ENCODE results near the gene INPP5D. TPM values are rescaled to one million over a fixed set of nuclear protein-coding genes. Genes with fewer than 3 reads are reported as not detected.
A peak's percentile ranks its signal among the peaks of the same experiment; 100 is the strongest.

Gene INPP5D
- total and polyA plus RNA-seq, 2 donors (not counting 1 experiment from before 2014, with no cell fraction given), result 152 to 444 TPM

- H3K36me3 ChIP-seq (replicated peaks in 1 of 2; ENCODE audit: control extremely low read depth in 1 of 2, control insufficient read depth in 1 of 2, extremely low read depth in 1 of 2, insufficient read depth in 2 of 2, low read length in 1 of 2), result peaks cover 0 to 65% of the 10 kb centered on the region in 2 experiments
- peak overlapping the region in 2 of 5 experiments; percentile 8 to 48 for H3K4me3 ChIP-seq (ENCODE audit: control extremely low read depth in 1 of 5, extremely low read depth in 1 of 5, insufficient read depth in 1 of 5, low read depth in 2 of 5, low read length in 4 of 5)
- H3K4me2 ChIP-seq (replicated peaks; ENCODE audit: low read depth, low read length, poor library complexity, severe bottlenecking), result peak overlapping the region; percentile 72
- CTCF ChIA-PET, result interaction anchor here (0.9 to 7.9 kb wide), 5 partner anchors 16 to 26 kb away, joined by 3 to 70 read pairs (median 8); partner anchors contain the start of gene INPP5D
- peaks cover 96 to 100% of the 10 kb centered on the region in 2 donors for H3K4me1 ChIP-seq (ENCODE audit: control insufficient read depth in 2 of 2, insufficient read depth in 2 of 2, low read length in 2 of 2)
- 64% methylated on average over 17 of the region's 20 CpGs for WGBS (ENCODE audit: insufficient coverage)
- H3K27ac Mint-ChIP-seq, result peak overlapping the region; percentile 94
- no peaks in the 10 kb centered on the region for H3K27me3 ChIP-seq (replicated peaks in 1 of 4; ENCODE audit: control extremely low read depth in 1 of 4, control insufficient read depth in 3 of 4, insufficient read depth in 4 of 4, low read length in 3 of 4)
- POLR2A ChIA-PET, result interaction anchor here (0.9 to 8.4 kb wide), 5 partner anchors 12 to 24 kb away, joined by 3 to 112 read pairs (median 20); partner anchors contain the start of gene INPP5D
- intact Hi-C loops (cut with micrococcal nuclease), result loop anchor here (5.0 kb wide), 1 partner anchor 42 kb away; no protein-coding TSS in a partner anchor
- H3K9me3 Mint-ChIP-seq (ENCODE audit: insufficient read depth), result no peaks in the 10 kb centered on the region
- ATAC-seq (ENCODE audit: low read depth) (no peak), DNase-seq (no peak)
- H3K27ac ChIP-seq (ENCODE audit: low read length in 2 of 2), result peak overlapping the region; percentile 88
- no peak overlapping the region for H2AFZ ChIP-seq (ENCODE audit: insufficient read depth, low read depth, low read length, poor library complexity, severe bottlenecking)
- H3K27me3 Mint-ChIP-seq, result no peaks in the 10 kb centered on the region
- H3K9ac ChIP-seq (ENCODE audit: low read length), result peak overlapping the region; percentile 43
- H3K4me1 Mint-ChIP-seq, result peaks cover 83% of the 10 kb centered on the region
- TF ChIP-seq EZH2 (IDR thresholded peaks at IDR 0.05; ENCODE audit: borderline replicate concordance, insufficient read depth, low read depth, low read length, poor library complexity, severe bottlenecking) (no peak), CTCF (IDR thresholded peaks at IDR 0.05) (no peak)
- peak overlapping the region; percentile 78 for H3K4me3 Mint-ChIP-seq
- no peaks in the 10 kb centered on the region for H3K9me3 ChIP-seq (ENCODE audit: control extremely low read depth in 1 of 3, control insufficient read depth in 2 of 3, insufficient read depth in 1 of 3, low read length in 2 of 3)
- H4K20me1 ChIP-seq (ENCODE audit: control insufficient read depth, insufficient read depth, low read length, poor library complexity, severe bottlenecking), result peaks cover 5% of the 10 kb centered on the region
- H3K79me2 ChIP-seq (ENCODE audit: control insufficient read depth, insufficient read depth, low read length), result peaks cover 94% of the 10 kb centered on the region
Measured at GRCh38 chr2:233079953-233080835, 20.1 kb downstream of the INPP5D start.
